CD4-positive, alpha-beta T cell (primary cell): ENCODE measurements around the gene YTHDF2. TPM values are rescaled to one million over a fixed set of nuclear protein-coding genes. Genes with fewer than 3 reads are reported as not detected.

Experiments
- ATAC-seq: fragments of 200-7000 bp; cut with Tn5 transposase; one replicate; pipeline ENCODE4 v1.10.0; 2022; ENCODE audit warnings: mild to moderate bottlenecking; ENCODE audit not compliant: poor library complexity
- CTCF ChIA-PET: fragments of 350-600 bp; sonication (Branson Sonifier 250); formaldehyde crosslinking; loops from one replicate; lab custom pipeline; 2021; ENCODE audit warnings: antibody characterized with exemption, inconsistent platforms; lab: Charles Lee
- POLR2A ChIA-PET: fragments of 350-600 bp; sonication (Branson Sonifier 250); formaldehyde crosslinking; loops from one replicate; lab custom pipeline; 2021; ENCODE audit warnings: antibody characterized with exemption, inconsistent platforms; lab: Charles Lee
- DNase-seq, 14 experiments: peaks; one replicate each; pipeline ENCODE4 v3.0.0-alpha.2; 2013 to 2020; ENCODE audit warnings: mixed read lengths in 2 of 14
- H3K27ac ChIP-seq, 2 donors: one replicate each; pipeline versions ENCODE4 v1.5.1 to v1.7.0; 2013; ENCODE audit warnings: low read length in 2 of 2, low read depth in 1 of 2, mild to moderate bottlenecking in 1 of 2
- H3K27me3 ChIP-seq, 2 experiments: 1 replicate in 1 of 2; 2 replicates in 1 of 2; pipeline versions ENCODE4 v1.6.1 to v1.7.0; 2013; ENCODE audit warnings: low read length in 2 of 2, control low read depth in 1 of 2, mild to moderate bottlenecking in 1 of 2, moderate library complexity in 1 of 2; ENCODE audit not compliant: insufficient read depth in 2 of 2, control insufficient read depth in 1 of 2
- H3K36me3 ChIP-seq: one replicate; pipeline ENCODE4 v1.6.1; 2013; ENCODE audit warnings: low read length, control low read depth; ENCODE audit not compliant: insufficient read depth
- H3K4me1 ChIP-seq: one replicate; pipeline ENCODE4 v1.6.1; 2013; ENCODE audit warnings: low read length, control low read depth; ENCODE audit not compliant: insufficient read depth
- H3K4me3 ChIP-seq: one replicate; pipeline ENCODE4 v1.5.1; 2013; ENCODE audit warnings: mild to moderate bottlenecking, low read length, moderate library complexity
- H3K9me3 ChIP-seq, 2 experiments: 1 replicate in 1 of 2; 2 replicates in 1 of 2; pipeline versions ENCODE4 v1.6.1 to v1.7.0; 2013; ENCODE audit warnings: low read length in 2 of 2, mild to moderate bottlenecking in 2 of 2, control low read depth in 1 of 2, moderate library complexity in 1 of 2; ENCODE audit not compliant: control insufficient read depth in 1 of 2, insufficient read depth in 1 of 2
- H3K27ac Mint-ChIP-seq: one replicate; pipeline ENCODE4 v1.8.0; 2020; ENCODE audit warnings: mixed read lengths
- H3K27me3 Mint-ChIP-seq: one replicate; pipeline ENCODE4 v1.8.0; 2021; ENCODE audit warnings: mixed read lengths
- H3K36me3 Mint-ChIP-seq: one replicate; pipeline ENCODE4 v1.8.0; 2021; ENCODE audit warnings: low read depth, mixed read lengths
- H3K4me1 Mint-ChIP-seq: one replicate; pipeline ENCODE4 v1.8.0; 2021; ENCODE audit warnings: low read depth, mixed read lengths
- H3K4me3 Mint-ChIP-seq: one replicate; pipeline ENCODE4 v1.8.0; 2020; ENCODE audit warnings: mild to moderate bottlenecking, mixed read lengths
- H3K9me3 Mint-ChIP-seq: one replicate; pipeline ENCODE4 v1.8.0; 2020; ENCODE audit warnings: mixed read lengths
- CTCF ChIP-seq: fragments of 200-600 bp; IDR thresholded peaks from one replicate; pipeline ENCODE4 v1.8.0; 2022; ENCODE audit warnings: antibody characterized with exemption, mild to moderate bottlenecking
- intact Hi-C, 2 experiments: fragments of 100-400 bp; cut with DNase I in 1 of 2; cut with micrococcal nuclease in 1 of 2; formaldehyde crosslinking; loops; one replicate each; pipeline versions ENCODE4 v1.15.1 to v1.9.0; 2023 to 2025; cut with DNase I, micrococcal nuclease
- total RNA-seq, 174 experiments: library from RNA in 2 of 174; stranded (reverse) in 2 of 174; gene quantifications; one replicate each; pipeline ENCODE4 v1.2.3 and lab custom pipeline; 2021 to 2026

Gene YTHDF2
- total RNA-seq, 2 experiments from 2014 or later: 85.0 to 100 TPM

- no peak for DNase-seq
- TF ChIP-seq CTCF: no peak
- Mint-ChIP-seq H3K27me3 (no peaks in the 10 kb centered on the region), H3K36me3 (no peaks in the 10 kb centered on the region), H3K9me3 (no peaks in the 10 kb centered on the region), H3K27ac (no peak overlapping the region), H3K4me1 (peaks cover 4% of the 10 kb centered on the region), H3K4me3 (no peak overlapping the region)
- H3K27ac ChIP-seq: no peak overlapping the region
- no peaks in the 10 kb centered on the region for H3K27me3 ChIP-seq
- intact Hi-C loops: no loop called here
- no peak for ATAC-seq
- H3K9me3 ChIP-seq: no peaks in the 10 kb centered on the region
- ChIA-PET CTCF (no interaction called here), POLR2A (interaction anchor here (0.8 kb wide), 1 partner anchor 53 kb away, joined by 4 read pairs; no protein-coding TSS in a partner anchor)
- H3K36me3 ChIP-seq: no peaks in the 10 kb centered on the region
- H3K4me1 ChIP-seq: no peaks in the 10 kb centered on the region
- H3K4me3 ChIP-seq: no peak overlapping the region
These were observed 66.9 kb downstream of the YTHDF2 start for GRCh38 chr1:28803662-28804061.

- no peaks in the 10 kb centered on the region for H3K4me1 ChIP-seq
- CTCF ChIA-PET: no interaction called here
- intact Hi-C loops: no loop called here
- no peaks in the 10 kb centered on the region for H3K27me3 ChIP-seq
- H3K9me3 ChIP-seq: no peaks in the 10 kb centered on the region
- Mint-ChIP-seq H3K9me3 (no peaks in the 10 kb centered on the region), H3K4me1 (no peaks in the 10 kb centered on the region), H3K27ac (no peak overlapping the region), H3K27me3 (no peaks in the 10 kb centered on the region), H3K4me3 (no peak overlapping the region), H3K36me3 (no peaks in the 10 kb centered on the region)
- no peak for DNase-seq
- ATAC-seq: no peak
- no peaks in the 10 kb centered on the region for H3K36me3 ChIP-seq
- H3K4me3 ChIP-seq: no peak overlapping the region
- H3K27ac ChIP-seq: no peak overlapping the region
- TF ChIP-seq CTCF: no peak
- POLR2A ChIA-PET: no interaction called here
These were observed 67.3 kb downstream of the YTHDF2 start for GRCh38 chr1:28804071-28804470.

GRCh38 chr1:28807046-28807445 lies 70.3 kb downstream of the YTHDF2 start:
- DNase-seq (no peak), ATAC-seq (no peak)
- no peak for TF ChIP-seq CTCF
- Histone ChIP-seq H3K27me3 (peaks cover 9 to 20% of the 10 kb centered on the region in 2 experiments), H3K4me3 (no peak overlapping the region), H3K4me1 (no peaks in the 10 kb centered on the region), H3K36me3 (no peaks in the 10 kb centered on the region), H3K27ac (no peak overlapping the region), H3K9me3 (no peaks in the 10 kb centered on the region)
- Mint-ChIP-seq H3K4me3 (no peak overlapping the region), H3K36me3 (no peaks in the 10 kb centered on the region), H3K4me1 (no peaks in the 10 kb centered on the region), H3K27ac (no peak overlapping the region), H3K9me3 (no peaks in the 10 kb centered on the region), H3K27me3 (peaks cover 23% of the 10 kb centered on the region)
- ChIA-PET POLR2A (no interaction called here), CTCF (interaction anchor here (0.9 kb wide), 1 partner anchor 50 kb away, joined by 3 read pairs; no protein-coding TSS in a partner anchor)
- intact Hi-C loops: no loop called here
